NAMALWA (cell line): ENCODE measurements around the gene NRARP.

Experiments used
- DNase-seq: peaks from one replicate; pipeline ENCODE4 v3.0.0-alpha.2; 2015; ENCODE audit warnings: low spot score

NRARP gene

GRCh38 chr9:137256856-137257255 lies 45.2 kb downstream of the NRARP start:
- DNase-seq = no peak

- DNase-seq = no peak
These were observed 45.7 kb downstream of the NRARP start for GRCh38 chr9:137256362-137256761.

GRCh38 chr9:137255448-137256114 lies 46.5 kb downstream of the NRARP start:
- DNase-seq = peak; percentile 61

- DNase-seq = peak; percentile 92
These were observed 47.2 kb downstream of the NRARP start, which contains the start of gene NELFB for GRCh38 chr9:137254624-137255447. TSS of gene NELFB (plus strand) at chr9:137255327.

GRCh38 chr9:137253717-137254623 lies 48.1 kb downstream of the NRARP start:
- DNase-seq = no peak

DNA sequence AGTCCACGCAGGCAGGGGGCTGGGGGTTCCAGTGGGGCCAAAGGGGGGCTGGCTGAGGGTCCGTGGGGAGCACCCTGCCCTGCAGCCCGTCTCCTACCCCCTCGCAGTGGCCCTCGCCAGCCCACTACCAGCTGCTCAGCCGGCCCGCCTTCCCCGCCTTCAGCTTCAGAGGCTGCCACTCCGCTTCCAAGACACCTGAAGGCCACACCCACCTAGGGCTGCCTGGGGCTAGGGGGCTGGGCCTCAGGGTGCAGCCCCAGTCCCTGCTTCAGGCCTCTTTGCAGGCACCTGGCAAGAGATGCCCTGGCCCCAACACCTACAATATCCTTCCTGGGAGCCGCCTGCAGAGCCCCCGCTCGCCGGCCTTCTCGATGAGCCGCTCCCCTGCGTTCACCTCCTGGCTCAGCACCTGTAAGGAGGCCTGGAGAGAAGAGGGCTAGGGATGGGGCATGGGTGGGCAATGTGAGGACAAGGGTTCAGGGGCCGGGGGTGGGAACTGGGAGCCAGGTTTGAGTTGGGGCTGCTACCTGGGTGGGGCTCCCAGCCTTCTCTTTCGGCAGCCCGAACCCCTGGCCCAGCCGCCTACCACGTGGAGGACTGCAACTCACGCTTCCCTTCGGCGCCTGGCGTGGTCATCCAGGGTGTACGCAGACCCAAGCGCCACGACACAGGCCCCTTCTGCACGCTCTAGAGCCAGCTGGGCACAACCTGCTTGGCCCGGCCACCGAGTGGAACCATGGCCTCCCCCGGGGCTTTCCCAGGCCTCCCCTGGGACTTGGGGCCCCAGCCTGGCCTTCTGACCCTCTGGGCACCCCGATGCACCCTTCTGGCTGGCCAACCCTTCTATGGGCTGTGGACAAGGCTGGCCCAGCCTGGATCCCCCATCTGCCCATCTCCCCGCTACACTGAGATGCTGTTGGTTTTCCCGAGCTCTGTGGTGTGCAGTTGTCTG lies 49.2 kb downstream of the NRARP start:
- DNase-seq = no peak

GRCh38 chr9:137251490-137252268 lies 50.4 kb downstream of the NRARP start:
- no peak for DNase-seq

DNA sequence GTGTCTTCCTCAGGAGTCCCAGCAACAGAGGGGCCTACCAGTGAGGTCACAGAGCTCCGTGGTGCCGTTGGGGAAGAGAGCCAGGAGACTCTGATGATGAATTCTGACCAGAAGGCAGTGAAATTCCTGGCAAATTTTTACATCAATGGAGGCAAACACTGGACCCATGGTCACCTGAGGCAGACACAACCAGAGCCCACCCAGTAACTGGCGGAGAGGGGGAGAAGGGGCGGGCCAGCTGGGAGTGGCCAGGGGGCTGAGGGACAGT lies 50.9 kb downstream of the NRARP start, which contains the start of gene STPG3:
Gene STPG3 (plus strand): TSS at position 93 of the 268 bp plus-strand sequence. CDS start 1 bp downstream, at position 94.
- no peak for DNase-seq

DNA sequence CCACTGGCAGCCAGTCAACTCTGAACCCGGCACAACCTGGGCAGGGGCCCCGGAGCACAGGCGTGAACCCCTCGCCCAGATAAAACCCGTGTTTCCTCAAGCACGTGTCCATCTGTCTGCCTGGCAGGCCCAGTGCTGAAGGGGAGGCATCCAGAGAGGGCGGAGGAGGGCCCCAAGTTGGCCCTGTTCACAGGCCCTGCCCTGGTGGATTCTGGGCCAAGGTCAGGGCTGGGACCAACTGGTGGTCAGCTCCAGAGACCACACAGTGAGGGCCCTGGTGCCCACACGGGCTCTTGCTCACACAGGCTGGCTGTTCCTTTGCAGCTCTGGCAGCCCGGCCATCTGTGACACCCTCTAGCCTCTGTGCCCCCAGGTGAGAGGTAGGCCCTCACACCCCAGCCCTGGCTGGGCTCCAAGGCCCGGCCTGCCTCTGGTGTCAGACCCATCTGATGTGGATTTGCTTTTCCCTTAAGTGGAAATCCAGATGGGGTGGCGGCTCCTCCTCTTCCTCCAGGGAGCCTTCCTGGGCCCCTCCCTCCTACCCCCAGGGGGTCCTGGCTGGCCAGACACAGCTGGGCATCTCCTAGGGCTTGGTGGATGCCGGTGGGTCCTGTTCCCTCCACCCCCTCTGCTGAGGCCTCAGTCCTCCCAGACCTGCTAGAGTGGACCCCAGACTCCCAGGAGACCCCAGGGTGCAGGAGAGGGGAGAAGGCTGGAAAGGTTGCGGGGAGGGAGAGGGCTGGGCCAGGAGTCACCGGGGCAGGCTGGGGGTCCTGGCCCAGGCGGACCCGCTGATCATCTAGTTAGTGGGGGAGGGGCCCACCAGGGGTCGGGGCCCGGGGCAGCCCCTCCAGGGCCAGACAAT lies 51.5 kb downstream of the NRARP start:
- DNase-seq = no peak
